HG03095 (cell line): ENCODE data around the gene BCAS3.

Experiments used
- ATAC-seq: cut with Tn5 transposase; IDR thresholded peaks from one replicate; pipeline ENCODE4 v1.9.1; 2021; ENCODE audit warnings: moderate library complexity; ENCODE audit not compliant: unreplicated experiment

BCAS3 gene

DNA sequence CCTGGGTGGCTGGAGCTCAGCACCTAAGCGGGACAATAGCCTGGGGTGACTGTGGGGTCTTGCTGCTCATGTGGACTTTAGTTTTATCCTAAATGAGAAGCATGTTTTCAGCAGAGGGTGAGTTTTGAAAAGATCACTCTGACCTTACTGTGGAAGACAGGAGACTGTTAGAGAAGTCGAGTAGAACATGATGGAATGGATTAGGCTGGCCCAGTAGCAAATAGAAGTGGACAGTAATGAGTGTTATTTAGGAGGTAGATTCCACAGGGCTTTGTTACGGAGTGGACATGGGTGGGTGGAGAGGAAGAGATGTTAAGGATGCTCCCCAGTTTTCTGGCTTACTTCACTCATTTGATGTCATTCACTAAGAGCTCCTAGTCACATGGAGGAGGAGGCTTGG lies 648.7 kb downstream of the BCAS3 start:
- ATAC-seq, result no peak

DNA sequence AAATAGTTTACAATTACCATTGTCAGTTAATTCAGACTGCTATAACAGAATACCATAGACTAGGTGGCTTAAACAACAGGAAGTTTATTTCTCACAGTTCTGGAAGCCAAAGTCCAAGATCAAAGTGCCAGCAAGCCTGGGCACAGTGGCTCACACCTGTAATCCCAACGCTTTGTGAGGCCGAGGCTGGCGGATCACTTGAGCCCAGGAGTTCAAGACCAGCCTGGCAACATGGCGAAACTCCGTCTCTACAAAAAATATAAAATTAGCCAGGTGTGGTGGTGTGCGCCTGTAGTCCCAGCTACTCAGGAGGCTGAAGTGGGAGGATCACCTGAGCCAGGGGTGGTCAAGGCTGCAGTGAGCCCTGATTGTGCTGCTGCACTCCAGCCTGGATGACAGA lies 650.7 kb downstream of the BCAS3 start:
- ATAC-seq, result no peak

DNA sequence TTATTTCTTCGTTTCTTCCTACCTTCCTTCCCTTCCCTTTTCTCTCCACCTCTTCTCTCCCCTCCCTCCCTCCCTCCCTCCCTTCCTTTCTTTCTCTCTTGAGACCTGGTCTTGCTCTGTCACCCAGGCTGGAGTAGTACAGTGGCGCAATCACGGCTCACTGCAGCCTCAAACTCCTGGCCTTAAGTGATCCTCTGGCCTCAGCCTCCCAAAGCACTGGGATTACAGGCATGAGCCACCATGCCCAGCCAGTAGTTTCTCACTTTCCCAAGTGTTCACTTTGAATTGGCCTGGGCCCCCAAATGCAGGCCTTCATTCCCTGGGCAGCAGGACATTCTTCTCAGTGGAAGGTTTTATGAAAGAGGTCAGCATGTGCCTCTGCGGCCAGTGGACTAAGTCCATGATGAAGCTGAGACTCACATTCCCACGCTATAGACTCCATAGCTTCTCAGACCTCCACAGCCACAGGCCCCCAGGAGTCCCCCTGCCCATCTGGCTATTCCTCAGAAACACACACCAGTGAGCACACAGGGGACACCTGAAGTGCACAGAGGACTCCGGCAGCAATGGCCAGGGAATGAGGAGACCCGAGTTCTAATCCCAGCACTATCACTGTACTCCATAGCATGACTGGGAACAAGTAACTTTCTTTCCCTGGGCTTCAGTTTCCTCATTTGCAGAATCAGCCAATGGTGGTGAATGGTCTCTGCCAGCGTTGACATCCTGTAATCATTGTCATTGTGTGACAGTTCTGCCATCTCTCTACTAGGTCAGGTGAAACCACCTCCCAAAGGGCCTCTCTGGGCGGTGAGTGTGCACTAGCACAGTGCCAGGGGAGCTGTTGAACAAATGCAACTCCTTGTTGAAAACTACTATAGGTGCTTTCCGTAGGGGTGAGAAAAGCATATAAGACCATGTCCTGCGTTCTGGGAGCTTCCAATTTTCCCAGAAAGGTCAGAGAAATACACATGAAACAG lies 652.8 kb downstream of the BCAS3 start:
- no peak for ATAC-seq

DNA sequence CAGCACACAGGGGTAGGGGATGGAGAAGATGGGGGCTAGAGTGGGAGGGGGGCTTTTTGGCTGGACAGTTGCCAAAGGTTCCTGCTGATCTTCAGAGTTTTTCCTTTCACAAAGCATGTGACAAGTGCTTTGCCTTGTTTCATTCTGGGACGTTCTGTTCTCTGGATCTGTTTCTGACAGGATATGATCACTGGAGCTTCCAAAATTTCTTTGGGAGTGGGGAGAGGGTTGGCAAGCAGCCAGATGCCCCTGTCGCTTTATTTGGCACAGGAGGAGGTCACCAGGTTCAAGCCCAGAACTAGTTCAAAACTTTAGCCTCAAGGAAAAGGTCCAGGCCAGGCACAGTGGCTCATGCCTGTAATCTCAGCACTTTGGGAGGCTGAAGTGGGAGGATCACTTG lies 653.5 kb downstream of the BCAS3 start:
- ATAC-seq, result no peak

DNA sequence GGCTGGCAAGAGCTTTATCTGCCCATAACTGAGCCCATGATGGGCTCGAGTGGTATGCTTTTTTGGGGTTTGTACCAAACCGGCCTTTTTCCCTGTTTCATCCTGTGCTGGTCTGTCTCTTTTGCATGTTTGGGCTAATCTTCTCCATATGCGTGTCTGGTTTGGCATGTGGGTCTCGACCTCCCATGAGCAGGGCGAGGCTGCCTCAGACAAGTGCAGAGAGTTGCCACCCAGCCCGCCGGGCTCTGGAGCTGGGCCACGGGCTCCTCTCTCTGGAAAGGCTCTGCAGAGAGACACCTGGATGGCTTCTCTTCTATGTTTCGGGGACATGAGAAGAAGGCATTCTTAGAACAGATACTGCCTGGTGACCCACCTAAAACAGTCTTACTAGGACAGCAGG lies 654.2 kb downstream of the BCAS3 start:
- no peak for ATAC-seq

GRCh38 chr17:61333136-61333535 lies 655.5 kb downstream of the BCAS3 start:
- ATAC-seq, result no peak

GRCh38 chr17:61334673-61335072 lies 657.0 kb downstream of the BCAS3 start:
- no peak for ATAC-seq

GRCh38 chr17:61335105-61335844 lies 657.6 kb downstream of the BCAS3 start:
- ATAC-seq, result no peak

GRCh38 chr17:61335845-61336655 lies 658.4 kb downstream of the BCAS3 start:
- ATAC-seq, result no peak

GRCh38 chr17:61337290-61337689 lies 659.6 kb downstream of the BCAS3 start:
- no peak for ATAC-seq

DNA sequence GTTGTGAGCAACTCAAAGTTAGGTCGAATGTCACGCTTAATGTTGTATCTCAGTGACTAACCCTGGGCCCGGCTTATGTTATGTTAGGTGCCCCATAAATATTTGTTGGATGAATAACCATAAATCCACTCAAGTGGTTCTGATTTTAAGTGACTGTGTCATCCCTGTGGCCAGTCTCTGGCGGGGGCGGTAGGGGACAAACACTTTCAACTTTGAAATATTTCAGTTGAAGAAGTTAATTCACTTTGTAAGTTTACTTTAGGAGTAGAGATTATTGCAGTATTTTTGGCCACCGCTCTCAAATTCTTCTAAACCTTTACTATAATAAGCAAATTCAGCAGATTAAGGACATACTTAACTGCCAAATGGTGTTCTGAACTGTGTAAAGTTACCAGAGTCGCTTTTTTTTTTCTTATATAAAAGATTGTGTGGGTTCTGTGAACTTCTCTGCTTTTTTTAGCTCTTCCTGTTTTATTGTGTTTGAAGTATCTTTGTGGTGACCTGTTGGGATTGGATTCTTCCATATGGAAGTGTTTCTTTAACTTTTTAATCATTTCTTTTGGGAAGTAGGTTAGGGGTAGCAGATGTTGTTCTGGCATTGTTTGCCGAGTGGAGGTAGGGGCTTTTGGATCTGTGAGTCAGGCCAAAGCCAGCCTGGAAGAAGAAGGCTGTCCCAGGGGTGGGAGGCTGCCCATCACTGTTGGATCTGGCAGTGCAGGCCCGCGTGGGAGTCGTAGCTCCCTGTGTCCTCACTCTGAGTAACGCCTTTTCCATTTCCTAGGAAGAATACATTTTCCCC lies 660.5 kb downstream of the BCAS3 start:
- no peak for ATAC-seq

DNA sequence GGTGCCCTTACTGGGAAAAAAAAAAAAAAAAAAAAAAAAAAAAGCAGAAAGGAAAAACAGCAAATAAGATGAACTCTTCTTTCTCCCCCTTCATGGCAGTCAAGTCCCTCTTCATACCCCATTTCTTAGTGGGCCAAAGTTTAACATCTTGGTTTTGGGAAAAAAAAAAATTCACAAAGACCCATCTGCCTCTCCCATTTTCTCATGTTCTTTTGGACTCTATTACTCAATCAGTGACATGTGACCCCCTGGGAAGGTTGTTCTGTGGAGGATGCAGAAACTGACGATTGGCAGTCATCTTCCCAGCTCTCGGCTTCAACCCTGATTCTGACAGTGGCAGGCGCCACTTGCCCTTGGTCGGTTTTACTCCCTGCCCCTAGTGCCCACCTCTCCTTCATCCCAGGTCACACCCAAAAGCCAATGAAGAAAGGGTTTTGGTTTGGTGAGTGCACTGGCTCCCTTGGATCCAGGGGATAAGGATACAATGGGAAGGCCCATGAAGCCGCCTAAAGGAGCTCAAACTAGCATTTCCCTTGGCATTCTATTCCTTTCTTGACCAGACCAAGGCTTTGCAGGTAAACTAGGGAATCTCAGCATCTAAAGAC lies 661.3 kb downstream of the BCAS3 start:
- ATAC-seq, result no peak

DNA sequence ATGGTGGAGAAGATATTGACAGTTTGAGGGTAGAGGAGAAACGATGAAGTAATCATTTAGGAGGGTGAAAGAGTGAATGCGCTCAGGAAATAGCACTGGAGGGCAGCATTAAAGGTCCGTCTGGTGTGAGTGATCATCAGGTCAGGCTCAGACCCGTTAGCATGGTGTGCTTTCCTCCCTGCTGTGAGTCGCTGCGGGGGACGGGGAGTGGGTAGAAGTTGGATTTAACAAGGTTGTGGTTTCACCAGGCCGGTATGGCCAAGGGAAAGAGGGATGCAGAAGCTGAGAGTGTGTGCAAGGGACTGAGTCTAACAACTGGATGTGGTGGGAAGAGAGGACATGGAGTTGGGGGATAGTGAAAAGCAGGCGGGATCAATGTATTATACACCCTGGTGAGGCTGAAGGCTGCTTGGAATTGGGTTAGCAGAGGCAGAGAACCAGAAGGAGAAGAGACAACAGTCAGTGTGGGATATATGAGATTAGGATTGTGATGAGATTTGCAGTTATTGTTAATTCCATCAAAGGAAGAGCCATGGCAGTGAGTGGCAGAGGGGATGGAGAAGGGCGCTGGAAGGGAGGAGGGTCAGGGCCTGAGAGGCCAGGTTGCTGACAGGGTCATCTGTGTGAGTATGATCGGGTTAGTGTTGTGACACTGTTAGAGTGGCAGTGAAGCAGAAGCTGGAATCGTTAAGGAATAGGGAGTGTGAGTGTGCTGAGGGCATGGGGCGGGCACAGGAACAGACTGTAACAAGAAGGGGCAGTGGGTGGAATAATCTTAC lies 663.0 kb downstream of the BCAS3 start:
- ATAC-seq, result no peak

GRCh38 chr17:61343576-61343975 lies 665.9 kb downstream of the BCAS3 start:
- no peak for ATAC-seq

- ATAC-seq, result no peak
Measured at GRCh38 chr17:61345061-61345460, 667.4 kb downstream of the BCAS3 start.

- ATAC-seq, result no peak
Measured at GRCh38 chr17:61345825-61346666, 668.4 kb downstream of the BCAS3 start.

- no peak for ATAC-seq
Measured at GRCh38 chr17:61349350-61349749, 671.7 kb downstream of the BCAS3 start.

GRCh38 chr17:61351745-61352407 lies 674.2 kb downstream of the BCAS3 start:
- no peak for ATAC-seq
